GM19328 (cell line): ENCODE data around the gene GPR149.
"Not testable (repeated sequence)": the region's sequence is repeated elsewhere in the genome, so short reads cannot be mapped to it uniquely, and the experiment has no call there.

Source experiments
- ATAC-seq: cut with Tn5 transposase; IDR thresholded peaks from one replicate; pipeline ENCODE4 v1.9.1; 2021; ENCODE audit warnings: mild to moderate bottlenecking, moderate library complexity; ENCODE audit not compliant: unreplicated experiment

Gene GPR149, protein sequence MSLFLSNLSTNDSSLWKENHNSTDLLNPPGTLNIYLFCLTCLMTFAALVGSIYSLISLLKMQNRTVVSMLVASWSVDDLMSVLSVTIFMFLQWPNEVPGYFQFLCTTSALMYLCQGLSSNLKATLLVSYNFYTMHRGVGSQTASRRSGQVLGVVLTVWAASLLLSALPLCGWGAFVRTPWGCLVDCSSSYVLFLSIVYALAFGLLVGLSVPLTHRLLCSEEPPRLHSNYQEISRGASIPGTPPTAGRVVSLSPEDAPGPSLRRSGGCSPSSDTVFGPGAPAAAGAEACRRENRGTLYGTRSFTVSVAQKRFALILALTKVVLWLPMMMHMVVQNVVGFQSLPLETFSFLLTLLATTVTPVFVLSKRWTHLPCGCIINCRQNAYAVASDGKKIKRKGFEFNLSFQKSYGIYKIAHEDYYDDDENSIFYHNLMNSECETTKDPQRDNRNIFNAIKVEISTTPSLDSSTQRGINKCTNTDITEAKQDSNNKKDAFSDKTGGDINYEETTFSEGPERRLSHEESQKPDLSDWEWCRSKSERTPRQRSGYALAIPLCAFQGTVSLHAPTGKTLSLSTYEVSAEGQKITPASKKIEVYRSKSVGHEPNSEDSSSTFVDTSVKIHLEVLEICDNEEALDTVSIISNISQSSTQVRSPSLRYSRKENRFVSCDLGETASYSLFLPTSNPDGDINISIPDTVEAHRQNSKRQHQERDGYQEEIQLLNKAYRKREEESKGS

DNA sequence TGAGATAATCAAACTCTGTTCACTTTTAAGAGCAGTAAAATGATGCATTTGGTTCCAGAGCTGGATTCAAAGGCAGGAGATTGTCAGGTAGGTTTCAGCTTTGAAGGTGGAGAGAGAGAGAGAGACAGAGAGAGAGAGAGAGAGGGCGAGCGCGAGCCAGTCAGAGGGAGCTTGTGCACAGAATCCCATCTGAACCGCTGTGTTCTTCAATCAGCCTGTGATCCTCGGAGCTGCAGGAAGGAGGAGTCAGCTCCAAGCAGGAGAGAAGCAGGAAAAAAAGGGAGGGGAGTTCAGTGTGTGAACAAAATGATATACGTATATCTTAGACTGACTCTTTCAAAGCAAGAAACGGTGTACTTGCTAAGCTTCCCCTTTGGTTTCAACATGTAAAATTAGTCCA lies at the start of gene GPR149:
GPR149 (minus strand) TSS at position 177 of the 400 bp plus-strand sequence. CDS start 575 bp downstream, outside the sequence.
- ATAC-seq: no peak

- ATAC-seq: no peak
These were observed 43.8 kb upstream of the GPR149 start for GRCh38 chr3:154473769-154474168.

GRCh38 chr3:154469585-154469984 lies 39.6 kb upstream of the GPR149 start:
- ATAC-seq: no peak

- no peak for ATAC-seq
These were observed 34.6 kb upstream of the GPR149 start for GRCh38 chr3:154464440-154465190.

GRCh38 chr3:154458560-154458959 lies 28.6 kb upstream of the GPR149 start:
- no peak for ATAC-seq

GRCh38 chr3:154439081-154439480 lies 9.1 kb upstream of the GPR149 start:
- not testable (repeated sequence) for ATAC-seq

- ATAC-seq: no peak
These were observed 1.1 kb upstream of the GPR149 start for GRCh38 chr3:154431043-154431442.

DNA sequence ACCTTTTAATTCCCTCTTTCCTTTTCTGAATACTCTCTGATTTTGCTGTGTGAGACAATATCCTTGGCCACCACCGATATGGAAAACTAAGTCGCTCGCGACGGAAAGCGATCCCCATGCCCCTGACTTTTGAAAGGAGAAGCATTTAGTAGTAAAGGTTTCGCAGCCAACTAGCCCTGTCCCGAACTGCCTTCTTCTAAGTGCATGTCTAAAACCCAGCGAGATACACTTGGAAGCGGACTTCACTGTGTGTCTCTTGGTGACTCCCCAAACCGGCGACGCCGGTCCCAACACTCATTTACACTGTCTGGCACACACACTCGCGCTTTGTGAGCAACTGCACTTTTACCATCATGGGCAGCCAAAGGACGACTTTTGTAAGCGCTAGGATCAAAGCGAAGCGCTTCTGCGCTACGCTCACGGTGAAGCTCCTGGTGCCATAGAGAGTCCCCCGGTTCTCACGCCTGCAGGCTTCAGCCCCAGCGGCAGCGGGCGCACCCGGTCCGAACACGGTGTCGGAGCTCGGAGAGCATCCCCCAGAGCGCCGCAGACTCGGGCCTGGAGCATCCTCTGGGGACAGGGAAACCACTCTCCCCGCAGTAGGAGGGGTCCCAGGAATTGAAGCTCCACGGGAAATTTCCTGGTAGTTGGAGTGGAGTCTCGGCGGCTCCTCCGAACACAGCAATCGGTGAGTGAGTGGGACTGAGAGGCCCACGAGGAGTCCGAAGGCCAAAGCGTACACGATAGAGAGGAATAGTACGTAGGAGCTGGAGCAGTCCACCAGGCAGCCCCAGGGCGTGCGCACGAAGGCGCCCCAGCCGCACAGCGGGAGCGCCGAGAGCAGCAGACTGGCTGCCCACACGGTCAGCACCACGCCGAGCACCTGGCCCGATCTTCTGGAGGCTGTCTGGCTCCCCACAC lies 1.4 kb downstream of the GPR149 start:
- no peak for ATAC-seq

DNA sequence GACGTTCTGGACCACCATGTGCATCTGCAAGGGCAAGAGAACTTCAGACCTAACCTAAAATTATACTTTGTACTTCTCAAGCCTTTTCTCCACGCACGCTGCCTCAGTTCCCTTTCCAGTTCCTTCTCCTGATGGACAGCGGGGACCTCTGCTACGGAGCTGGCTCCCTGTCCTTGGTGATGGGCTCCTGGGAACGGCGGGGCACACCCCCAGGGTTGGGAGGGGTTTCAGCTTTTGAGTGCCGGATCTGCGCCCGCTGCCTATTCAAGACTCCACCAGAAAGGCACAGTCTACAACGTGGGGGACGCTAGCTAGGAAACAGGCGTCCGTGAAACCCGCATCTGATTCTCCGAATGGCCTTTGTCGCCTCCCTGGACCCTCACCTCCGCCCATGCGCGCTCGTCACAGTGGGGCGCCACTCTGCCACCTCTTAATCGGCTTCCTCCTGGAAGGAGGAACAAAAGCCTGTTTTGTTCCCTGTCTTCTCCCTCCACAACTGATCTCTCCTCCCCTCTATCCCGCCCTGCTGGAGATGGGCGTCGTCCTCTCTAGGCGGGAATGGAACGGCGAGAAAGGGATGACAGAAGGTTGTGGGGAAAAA lies 2.2 kb downstream of the GPR149 start:
- no peak for ATAC-seq

DNA sequence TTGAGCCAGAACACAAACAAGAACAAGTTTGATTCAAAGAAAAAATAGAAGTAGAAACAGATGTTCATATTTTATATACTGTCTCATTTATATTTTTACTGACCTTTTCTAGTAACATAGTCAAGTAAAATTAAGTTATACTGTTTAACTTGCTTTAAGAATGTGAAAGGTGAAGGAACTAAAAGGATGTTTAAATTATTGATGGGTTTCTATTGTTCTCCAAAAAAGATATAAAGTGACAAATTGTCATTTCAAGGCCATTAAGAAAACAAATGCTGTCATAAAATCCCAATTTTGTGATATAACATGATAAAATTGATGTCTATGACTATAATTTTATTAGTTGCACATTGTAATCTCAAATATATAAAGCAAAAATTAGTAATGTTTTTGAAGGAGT lies 7.3 kb downstream of the GPR149 start:
- no peak for ATAC-seq

DNA sequence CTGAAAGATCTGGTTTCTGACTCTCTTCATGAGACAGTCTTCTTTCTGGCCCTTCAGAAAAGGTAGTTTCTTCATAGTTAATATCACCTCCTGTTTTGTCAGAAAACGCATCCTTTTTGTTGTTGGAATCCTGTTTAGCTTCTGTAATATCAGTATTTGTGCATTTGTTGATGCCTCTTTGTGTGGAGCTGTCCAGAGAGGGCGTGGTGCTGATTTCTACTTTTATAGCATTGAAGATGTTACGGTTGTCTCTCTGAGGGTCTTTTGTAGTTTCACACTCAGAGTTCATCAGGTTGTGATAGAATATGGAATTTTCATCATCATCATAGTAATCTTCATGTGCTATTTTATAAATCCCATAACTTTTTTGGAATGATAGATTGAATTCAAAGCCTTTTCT lies 8.9 kb downstream of the GPR149 start:
- ATAC-seq: no peak

DNA sequence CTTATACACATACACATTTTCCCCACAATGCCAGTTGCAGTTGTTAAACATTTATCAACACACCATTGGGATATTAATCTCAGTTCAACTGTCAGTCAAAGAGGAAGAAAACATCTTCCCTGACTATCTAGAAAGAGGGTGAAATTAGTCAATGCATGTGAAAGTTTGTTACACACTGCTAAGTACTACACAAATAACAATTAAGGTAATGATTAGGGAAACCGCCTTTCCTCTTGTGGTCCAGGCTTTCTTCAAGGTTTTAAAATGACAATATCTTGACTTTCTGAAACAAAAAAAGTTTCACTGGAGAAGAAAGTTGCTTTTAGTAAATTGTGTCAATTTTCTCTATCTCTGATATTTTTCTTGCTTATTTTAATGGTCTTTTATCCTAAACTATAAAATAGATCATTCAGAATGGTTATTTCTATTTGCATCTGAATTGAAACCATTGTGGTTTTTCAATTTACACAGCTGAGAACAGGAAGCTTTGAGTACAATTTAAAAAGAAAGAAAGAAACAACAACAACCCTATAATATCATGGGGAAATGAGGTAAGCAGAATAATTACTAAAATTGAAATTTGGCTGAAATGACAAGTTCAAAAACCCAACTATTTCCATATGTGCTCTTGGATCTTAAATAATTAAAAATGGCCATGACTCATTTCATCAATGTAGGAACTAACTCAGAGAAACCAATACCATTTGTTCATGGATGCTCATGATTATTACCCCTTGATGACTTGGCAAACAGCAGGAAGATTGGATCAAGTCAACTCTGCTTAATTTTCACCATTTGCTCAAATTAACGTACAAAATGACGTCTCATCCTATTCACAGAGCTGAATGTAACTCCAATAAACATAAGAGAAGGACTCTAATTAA lies 31.7 kb downstream of the GPR149 start:
- peak; percentile 94 for ATAC-seq

GRCh38 chr3:154389861-154390260 lies 40.1 kb downstream of the GPR149 start:
- no peak for ATAC-seq

DNA sequence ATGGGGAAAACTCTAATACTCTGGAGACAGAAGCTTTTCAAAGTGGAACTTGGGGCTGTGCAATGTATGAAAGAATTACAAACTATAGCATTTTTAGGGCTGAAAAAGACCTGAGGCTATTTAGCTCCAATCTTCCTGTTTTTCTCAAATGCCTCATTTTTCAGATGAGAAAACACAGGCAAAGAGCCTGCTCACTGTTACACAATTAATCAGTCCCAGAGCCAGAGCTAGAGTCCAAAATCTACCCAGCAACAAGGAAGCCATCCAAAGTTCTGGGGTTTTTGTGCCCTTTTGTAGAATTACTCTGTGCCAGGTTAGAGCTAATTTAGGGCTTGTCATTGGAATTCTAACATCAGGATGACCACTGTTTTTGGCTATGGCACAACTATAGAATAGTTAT lies 45.5 kb downstream of the GPR149 start:
- no peak for ATAC-seq

DNA sequence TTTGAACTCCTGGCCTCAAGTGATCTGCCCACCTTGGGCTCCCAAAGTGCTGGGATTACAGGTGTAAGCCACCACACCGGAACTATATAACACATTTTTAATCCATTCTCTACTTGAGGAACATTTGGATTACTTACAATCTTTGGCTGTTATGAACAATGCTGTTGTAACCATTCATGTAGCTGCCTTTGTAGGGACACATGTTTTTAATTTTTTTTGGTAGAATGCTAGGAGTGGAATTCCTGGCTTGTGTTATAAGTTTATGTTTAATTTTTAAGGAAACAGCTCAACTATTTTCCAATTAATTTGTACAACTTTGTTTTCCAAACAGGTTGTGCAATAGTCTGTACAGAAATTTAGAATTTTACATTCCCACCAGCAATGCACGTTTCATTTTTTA lies 51.7 kb downstream of the GPR149 start:
- no peak for ATAC-seq

DNA sequence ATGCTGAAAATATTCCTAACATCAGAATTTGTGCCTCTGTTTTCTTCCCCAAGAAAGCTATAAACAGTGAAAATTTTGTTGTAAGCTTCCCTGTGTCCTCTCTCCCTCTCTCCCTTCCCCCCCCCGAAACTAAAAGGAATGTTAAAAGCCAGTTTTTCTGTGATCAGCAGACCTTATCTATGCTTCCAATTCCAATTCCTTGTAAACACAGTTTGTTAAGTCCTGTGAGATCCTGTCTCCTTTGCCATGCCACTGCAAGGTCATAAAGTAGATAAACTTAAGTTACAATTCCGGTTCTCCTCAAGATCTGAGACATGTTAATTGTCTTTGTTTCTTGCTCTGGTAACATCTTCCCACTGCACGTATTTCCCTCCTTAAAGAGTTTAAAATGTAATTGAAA lies 62.8 kb downstream of the GPR149 start:
- no peak for ATAC-seq

- ATAC-seq: no peak
These were observed 65.1 kb downstream of the GPR149 start for GRCh38 chr3:154364849-154365248.

DNA sequence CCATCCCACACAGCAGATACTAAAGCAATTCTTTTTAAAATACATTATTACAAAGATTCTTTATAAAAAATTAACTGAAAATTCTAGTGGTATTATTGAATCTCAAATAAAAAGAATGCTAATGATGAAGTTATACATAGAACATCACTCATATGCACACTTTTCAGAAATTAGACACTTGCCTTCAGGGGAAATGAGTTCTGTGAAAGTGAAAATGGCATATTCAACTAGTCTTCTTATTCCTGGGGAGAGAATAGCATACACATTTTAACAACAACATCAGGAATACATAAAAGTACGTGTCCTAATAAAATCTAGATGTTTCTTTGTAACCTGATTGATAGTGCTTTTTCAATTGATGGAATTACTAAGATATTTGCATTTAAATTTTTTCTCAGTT lies 68.9 kb downstream of the GPR149 start:
- no peak for ATAC-seq

DNA sequence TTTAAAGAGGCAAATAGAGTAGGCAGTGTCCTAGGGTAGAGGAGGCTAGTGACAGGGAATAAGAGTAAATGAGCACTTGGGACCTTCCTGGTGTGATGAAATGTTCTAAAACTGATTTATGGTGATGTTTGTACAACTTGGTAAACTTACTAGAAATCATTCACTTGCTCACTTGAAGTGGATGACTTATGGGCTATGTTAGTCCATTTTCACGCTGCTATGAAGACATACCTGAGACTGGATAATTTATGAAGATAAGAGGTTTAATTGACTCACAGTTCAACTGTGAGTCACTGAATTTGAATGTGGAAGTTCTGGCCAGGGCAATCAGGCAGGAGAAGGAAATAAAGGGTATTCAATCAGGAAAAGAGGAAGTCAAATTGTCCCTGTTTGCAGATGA lies 74.0 kb downstream of the GPR149 start:
- no peak for ATAC-seq
